HG03378 (cell line): ENCODE measurements around the gene EIF3C.
"Not testable (repeated sequence)": the region's sequence is repeated elsewhere in the genome, so short reads cannot be mapped to it uniquely, and the experiment has no call there.

Experiments used
- ATAC-seq: cut with Tn5 transposase; IDR thresholded peaks from one replicate; pipeline ENCODE4 v1.9.1; 2021; ENCODE audit warnings: mild to moderate bottlenecking, moderate library complexity; ENCODE audit not compliant: unreplicated experiment

The EIF3C gene, protein sequence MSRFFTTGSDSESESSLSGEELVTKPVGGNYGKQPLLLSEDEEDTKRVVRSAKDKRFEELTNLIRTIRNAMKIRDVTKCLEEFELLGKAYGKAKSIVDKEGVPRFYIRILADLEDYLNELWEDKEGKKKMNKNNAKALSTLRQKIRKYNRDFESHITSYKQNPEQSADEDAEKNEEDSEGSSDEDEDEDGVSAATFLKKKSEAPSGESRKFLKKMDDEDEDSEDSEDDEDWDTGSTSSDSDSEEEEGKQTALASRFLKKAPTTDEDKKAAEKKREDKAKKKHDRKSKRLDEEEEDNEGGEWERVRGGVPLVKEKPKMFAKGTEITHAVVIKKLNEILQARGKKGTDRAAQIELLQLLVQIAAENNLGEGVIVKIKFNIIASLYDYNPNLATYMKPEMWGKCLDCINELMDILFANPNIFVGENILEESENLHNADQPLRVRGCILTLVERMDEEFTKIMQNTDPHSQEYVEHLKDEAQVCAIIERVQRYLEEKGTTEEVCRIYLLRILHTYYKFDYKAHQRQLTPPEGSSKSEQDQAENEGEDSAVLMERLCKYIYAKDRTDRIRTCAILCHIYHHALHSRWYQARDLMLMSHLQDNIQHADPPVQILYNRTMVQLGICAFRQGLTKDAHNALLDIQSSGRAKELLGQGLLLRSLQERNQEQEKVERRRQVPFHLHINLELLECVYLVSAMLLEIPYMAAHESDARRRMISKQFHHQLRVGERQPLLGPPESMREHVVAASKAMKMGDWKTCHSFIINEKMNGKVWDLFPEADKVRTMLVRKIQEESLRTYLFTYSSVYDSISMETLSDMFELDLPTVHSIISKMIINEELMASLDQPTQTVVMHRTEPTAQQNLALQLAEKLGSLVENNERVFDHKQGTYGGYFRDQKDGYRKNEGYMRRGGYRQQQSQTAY

DNA sequence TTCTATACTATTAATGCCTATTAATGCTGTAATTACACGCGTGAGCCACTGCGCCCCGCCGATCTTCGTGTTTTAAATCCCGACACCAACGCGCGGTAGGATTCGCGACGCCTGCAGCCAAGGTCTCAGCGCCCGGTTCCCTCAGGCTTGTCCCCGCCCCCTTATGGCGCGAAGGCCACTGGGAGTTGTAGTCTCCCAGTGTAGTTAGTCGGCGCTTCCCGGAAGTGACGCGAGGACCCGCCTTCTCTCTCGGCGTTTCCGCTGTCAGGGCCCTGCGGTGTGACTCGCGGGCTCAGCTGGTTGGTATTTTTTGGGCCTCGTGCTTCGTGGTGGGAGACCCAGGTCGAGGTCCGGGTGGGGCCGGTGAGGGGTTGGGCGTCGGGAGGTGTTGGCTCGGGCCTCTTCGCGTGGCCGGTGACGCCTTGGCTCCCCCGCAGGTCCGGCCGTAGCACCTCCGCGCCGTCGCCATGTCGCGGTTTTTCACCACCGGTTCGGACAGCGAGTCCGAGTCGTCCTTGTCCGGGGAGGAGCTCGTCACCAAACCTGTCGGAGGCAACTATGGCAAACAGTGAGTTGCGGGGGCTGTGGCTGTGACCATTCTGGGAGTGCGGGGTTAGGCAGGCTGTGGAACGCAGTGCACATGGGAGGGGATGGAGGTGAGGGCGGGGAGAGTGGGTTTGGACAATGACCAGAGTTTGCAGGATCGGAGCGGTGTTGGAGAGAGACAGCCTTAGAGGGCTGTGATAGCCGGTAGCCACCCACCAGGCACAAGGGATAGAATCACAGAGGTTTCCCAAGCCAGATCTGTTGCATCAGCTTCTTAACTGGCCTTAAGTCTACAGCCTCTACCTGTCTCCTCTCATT lies at the start of gene EIF3C:
TSS of gene EIF3C (plus strand) at position 245 of the 864 bp plus-strand sequence. CDS start at position 468, 223 bp downstream.
- peak; percentile 90 for ATAC-seq

DNA sequence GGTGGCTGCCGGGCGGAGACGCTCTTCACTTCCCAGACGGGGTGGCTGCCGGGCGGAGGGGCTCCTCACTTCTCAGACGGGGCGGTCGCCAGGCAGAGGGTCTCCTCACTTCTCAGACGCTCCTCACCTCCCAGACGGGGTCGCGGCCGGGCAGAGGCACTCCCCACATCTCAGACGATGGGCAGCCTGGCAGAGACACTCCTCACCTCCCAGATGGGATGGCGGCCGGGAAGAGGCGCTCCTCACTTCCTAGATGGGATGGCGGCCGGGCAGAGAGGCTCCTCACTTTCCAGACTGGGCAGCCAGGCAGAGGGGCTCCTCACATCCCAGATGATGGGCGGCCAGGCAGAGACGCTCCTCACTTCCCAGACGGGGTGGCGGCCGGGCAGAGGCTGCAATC lies 45.0 kb upstream of the EIF3C start:
- ATAC-seq = not testable (repeated sequence)

DNA sequence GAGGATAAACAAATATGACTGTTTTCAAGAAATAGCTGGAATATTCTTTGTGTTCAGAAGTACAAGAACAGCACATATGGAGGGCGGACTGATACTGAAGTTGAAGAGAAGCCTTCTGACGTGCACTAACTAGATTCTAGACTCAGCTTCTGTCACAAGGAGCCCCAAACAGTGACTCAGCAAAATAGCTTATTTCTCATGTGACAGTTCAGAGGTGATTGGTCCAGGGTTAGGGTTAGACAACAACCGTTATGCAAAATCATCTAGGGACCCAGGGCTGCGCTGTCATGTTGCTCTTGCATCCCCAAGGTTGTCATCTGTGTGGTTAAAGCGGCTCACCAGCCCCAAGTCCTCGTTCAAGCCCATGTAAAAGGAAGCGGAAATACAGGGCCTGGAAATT lies 43.8 kb upstream of the EIF3C start:
- not testable (repeated sequence) for ATAC-seq

DNA sequence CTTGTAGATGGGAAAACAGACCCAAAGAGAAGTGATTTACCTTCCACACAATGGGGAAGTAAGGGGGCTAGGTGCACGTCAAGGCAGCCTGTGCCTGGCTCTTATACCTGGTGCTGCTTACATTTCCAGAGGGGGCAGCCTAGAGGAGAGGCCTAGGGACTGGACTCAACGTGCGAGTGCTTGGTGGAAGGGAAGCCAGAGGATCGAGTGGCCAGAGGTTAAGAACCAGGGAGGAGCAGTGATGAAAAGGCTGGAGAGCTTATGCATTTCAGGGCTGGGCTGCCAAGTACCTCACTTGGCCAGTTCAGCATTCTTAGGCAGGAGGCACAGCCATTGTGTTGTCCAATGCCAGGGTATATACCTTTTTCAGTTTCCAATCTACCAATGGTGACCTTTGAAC lies 43.1 kb upstream of the EIF3C start:
- not testable (repeated sequence) for ATAC-seq

DNA sequence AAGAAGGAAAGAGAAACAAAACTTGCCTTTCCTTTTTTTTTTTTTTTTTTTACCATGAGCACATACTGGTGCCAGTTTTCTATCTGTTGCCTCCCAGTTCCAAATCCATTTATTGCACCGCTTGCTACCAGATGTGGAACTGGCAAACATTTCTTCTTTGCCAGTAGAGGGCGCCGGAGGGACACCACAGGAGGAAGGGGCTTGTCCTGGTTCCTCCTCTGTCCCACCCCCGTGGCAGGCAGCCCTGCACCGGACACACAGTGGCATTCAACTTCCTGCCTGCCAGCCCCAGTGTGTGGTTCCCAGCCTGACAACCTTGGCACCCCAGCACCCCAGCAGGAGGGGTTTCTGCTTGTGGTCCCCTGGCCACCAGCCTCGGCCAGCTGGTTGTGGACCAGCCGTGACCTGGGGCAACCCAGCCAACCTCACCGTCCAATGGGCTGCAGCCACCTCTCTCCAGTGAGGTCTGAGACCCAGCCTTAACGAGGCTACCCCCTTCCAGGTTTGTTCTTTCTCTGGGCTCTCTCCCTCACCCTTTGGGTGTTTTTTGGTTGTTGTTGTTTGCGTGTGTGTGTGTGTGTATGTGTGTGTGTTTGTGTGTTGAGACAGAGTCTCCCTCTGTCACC lies 22.8 kb upstream of the EIF3C start:
- not testable (repeated sequence) for ATAC-seq

DNA sequence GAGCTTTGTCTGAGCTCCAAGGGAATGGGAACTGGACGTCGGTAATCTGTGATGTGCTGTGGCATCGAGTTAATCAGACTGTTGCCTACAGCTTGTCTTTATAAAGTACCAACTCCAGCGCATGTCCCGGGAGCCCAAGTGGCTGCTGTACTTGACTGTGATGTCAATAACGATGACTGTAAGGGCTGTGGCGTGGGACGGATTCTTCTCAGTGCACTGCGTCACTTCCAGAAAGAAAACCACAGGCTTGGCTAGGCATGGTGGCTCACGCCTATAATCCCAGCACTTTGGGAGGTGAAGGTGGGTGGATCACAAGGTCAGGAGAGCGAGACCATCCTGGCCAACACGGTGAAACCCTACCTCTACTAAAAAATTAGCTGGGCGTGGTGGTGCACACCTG lies 21.8 kb upstream of the EIF3C start:
- not testable (repeated sequence) for ATAC-seq

DNA sequence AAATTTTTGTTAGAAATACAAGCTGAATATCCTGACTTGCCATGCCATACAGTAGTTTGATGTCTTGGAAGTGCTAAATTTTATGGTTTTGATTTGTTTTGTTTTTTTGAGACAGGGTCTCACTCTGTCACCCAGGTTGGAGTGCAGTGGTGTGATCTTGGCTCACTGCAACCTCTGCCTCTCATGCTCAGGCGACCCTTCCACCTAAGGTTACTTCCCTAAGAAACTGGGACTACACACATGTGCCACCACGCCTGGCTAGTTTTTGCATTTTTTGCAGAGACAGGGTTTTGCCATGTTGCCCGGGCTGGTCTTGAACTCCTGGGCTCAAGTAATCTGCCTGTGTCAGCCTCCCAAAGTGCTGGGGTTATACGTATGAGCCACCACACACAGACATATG lies 19.5 kb upstream of the EIF3C start:
- ATAC-seq = not testable (repeated sequence)

DNA sequence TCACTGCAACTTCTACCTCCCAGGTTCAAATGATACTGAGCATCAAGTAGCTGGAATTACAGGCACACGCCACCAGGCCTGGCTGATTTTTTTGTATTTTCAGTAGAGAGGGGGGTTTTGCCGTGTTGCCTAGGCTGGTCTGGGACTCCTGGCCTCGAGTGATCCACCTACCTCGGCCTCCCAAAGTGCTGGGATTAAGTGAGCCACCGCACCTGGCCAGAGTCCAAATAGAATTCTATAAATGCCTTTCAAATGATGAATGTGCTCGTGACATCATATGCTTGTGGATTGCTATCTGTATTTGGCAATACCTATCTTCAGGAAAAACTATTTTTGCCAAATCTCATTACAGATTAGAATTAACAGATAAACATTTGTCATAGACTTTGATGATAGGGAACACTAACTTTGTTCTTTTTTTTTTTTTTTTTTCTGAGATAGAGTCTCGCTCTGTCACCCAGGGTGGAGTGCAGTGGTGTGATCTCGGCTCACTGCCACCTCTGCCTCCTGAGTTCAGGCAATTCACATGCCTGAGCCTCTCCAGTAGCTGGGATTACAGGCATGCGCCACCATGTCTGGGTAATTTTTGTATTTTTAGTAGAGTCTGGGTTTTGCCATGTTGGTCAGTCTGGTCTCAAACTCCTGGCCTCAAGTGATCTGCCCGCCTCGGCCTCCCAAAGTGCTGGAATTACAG lies 17.9 kb upstream of the EIF3C start:
- ATAC-seq = not testable (repeated sequence)

DNA sequence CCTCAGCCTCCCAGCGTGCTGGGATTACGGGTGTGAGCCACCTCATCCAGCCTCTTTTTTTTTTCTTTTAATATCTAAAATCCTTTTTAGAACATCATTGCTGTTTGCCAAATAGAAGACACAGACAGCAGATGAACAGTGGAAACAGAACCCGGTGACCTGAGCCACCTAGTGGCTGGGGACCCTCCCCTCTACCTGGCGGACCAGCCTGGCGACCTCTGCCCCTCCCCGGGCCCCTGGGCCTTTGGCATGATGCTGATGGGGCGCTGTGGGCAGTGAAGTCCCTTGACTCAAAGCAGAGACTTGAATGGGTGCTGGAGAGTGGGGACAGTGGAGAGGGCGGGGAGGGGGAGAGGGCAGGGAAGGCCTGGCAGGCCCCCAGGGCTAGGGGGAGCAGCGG lies 11.5 kb upstream of the EIF3C start:
- not testable (repeated sequence) for ATAC-seq

DNA sequence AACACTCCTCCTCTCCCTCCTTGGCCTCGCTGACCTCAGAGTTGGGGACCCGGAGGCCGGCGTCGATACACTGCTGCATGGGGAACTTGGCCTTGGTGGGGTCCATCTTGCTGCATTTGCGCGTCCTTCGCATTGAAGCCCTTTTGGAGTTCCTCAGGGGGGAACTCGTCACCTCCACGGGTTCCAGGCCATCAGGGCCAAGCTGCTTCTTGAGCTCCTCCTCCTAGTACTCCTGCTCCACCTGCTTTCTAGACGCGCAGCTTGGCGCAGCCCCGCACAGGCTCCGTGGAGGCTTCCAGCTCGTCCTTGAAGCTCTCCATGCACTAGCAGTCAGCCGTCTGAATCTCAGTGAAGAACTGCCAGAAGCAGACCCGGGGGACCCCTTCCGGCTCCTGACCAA lies 10.9 kb upstream of the EIF3C start:
- not testable (repeated sequence) for ATAC-seq

DNA sequence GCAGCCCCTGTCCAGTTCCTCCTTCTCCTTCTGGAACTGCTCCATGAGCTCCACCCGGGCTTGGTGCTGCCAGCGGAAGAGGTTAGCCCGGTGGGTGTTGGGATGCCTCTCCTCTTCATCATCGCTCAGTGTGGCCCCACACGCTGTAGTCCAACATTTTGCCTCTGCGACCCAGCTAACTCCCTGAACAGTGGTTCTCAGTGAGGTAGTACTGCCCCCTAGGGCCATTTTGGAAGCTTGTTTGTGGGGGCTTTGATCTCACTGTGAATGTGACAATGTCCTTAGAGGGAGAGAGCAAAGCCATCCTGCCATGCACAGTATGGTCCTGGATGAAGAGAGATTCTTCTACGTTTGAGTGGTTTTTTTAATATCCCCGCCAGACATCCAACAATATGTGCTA lies 9.9 kb upstream of the EIF3C start:
- not testable (repeated sequence) for ATAC-seq

DNA sequence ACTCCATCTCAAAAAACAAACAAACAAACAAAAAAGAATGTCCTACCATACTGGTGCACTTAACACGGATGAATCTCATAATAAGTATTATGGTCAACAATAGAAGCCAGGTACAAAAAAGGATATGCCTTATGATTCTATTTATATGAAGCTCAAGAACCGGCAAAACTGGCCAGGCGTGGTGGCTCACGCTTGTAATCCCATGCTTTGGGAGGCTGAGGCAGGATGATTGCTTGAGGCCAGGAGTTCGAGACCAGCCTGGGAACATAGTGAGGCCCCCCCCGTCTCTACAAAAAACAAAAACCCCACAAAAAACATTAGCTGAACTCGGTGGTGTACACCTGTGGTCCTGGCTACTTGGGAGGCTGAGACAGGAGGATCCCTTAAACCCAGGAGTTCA lies 7.0 kb upstream of the EIF3C start:
- not testable (repeated sequence) for ATAC-seq

DNA sequence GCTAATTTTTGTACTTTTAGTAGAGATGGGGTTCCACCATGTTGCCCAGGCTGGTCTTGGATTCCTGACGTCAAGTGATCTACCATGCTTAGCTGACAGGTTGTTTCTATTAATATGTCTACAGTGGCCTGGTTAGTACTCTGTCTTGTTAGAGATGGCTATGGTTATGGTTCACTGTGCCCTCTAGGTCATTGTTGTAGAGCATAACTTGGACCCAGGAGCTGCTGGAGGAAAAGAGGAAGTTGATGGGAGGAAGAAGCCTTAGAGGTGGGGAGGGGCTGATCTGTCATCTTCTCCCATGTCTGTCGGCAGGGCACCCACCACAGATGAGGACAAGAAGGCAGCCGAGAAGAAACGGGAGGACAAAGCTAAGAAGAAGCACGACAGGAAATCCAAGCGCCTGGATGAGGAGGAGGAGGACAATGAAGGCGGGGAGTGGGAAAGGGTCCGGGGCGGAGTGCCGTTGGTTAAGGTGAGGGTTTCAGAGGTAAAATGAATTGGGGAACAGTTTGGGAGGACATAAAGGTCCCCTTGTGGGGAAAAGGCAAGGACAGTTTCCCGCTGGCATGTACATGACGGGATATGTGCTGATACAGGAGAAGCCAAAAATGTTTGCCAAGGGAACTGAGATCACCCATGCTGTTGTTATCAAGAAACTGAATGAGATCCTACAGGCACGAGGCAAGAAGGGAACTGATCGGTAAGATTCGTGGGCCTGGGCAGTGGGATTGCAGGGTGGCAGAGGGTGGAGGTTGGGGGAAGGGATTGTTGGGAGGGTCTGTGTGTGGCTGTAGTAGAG lies 11.8 kb downstream of the EIF3C start:
- ATAC-seq = not testable (repeated sequence)

DNA sequence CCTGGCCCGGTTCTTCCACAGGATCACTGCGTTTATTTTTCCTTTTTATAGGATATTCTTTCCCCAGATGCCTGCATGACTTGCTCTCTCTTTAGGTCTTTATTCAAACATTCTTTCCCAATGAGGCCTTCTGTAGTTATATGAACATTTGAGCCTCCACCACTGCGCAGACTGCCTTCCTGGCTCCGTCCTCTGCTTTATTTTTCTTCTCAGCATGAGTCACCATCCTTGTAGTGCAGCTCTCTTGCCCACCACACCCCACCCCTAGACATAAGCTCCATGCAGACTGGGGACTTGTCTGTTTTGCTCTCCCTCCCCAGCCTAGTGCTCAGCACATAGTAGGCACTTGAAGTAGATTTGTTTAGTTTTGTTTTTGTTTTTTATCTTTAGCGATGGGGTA lies 20.0 kb downstream of the EIF3C start:
- ATAC-seq = not testable (repeated sequence)

DNA sequence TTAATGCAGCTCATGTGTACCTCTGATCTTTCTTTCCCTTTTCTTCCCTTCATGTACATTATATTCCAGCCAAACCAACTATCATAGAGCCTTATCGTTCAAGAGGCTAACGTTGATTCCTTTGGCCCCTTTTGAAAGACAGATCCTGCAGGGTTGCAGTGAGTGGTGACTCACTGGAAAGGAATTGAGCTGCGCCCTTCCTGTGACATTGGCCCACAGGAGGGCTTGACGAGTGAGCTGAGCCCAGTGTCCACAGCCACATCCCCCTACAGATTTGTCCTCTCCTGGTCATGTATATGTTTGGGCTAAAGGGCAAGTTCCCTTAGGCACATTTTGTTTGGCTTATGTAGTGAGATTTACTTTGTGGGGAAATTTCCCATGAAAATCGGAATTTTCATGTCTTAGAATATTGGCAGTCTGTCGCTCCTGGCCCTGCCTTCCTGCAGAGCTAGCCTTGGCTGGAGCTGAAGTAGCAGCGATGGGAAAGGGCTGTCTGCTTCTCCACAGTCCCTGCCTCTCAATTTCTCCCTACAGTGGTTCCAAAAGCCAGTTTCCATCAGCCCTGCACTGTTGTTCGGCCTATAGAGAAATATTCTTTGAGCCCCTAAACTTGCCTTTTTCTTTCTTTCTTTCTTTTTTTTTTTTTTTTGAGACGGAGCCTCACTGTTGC lies 21.3 kb downstream of the EIF3C start:
- not testable (repeated sequence) for ATAC-seq

DNA sequence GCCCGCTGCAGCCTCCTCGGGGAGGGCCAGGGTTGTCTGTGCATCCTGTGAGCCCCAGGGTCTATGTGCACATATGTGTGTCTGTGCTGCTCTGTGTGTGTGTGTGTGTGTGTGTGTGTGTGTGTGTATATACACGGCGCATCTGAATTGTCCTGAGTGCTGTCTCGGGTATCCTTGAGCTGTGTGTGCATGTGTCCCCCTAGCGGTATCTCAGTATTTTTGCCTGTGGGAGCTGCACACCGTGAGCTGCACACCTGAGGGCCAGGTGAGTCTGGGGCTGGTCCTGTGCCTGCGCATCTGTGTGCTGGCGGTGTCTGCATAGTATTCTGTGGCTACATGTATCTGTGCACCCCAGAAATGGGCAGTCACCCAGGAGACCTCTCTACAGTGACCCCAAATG lies 28.5 kb downstream of the EIF3C start:
- not testable (repeated sequence) for ATAC-seq

DNA sequence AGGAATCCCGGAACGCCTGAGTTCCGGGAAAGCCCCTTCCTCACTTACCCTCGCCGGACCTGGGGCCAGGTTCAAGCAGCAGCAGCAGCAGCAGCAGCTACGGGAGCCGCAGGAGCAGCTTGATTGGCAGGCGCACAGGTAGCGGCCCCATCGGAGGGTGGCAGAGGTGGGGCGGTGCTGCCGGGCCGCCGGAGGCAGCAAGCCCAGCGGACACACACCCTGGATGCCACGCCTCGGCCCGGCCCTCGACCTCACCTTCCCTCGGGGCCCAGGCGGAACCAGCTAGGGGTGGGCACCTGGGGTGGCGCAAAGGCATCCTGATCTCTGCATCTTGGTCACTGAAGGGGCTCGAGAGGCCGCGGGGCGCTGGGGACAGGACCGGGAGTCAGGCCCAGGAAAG lies 29.4 kb downstream of the EIF3C start:
- not testable (repeated sequence) for ATAC-seq

DNA sequence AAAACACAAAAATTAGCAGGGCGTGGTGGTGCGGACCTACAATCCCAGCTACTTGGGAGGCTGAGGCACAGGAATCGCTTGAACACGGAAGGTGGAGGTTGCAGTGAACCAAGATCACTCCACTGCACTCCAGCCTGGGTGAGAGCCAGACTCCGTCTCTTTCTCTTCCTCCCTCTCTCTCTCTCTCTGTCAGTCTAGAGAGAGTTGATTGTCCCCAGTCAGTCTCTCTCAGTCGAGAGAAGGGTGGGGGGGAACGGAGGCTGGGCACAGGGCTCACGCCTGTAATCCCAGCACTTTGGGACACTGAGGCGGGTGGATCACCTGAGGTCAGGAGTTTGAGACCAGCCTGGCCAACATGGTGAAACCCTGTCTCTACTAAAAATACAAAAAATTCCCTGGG lies 30.0 kb downstream of the EIF3C start:
- ATAC-seq = not testable (repeated sequence)
